KG1 (cell line): ENCODE results near the gene GALNT14.
"Not testable (repeated sequence)": the region's sequence is repeated elsewhere in the genome, so short reads cannot be mapped to it uniquely, and the experiment has no call there.

Experiments used
- DNase-seq: peaks from one replicate; lab custom pipeline; 2025; lab: John Stamatoyannopoulos, UW

Gene GALNT14

GRCh38 chr2:30938196-30938595, 200.0 kb downstream of the GALNT14 start:
- no peak for DNase-seq

- no peak for DNase-seq
Measured at GRCh38 chr2:30936977-30937376, 201.3 kb downstream of the GALNT14 start.

GRCh38 chr2:30935795-30936194, 202.4 kb downstream of the GALNT14 start:
- DNase-seq = no peak

- no peak for DNase-seq
Measured at GRCh38 chr2:30934066-30934465, 204.2 kb downstream of the GALNT14 start.

- DNase-seq = no peak
Measured at GRCh38 chr2:30933496-30933895, 204.7 kb downstream of the GALNT14 start.

GRCh38 chr2:30932870-30933269, 205.4 kb downstream of the GALNT14 start:
- DNase-seq = no peak

GRCh38 chr2:30931841-30932407, 206.3 kb downstream of the GALNT14 start:
- no peak for DNase-seq

- no peak for DNase-seq
Measured at GRCh38 chr2:30930716-30931115, 207.5 kb downstream of the GALNT14 start.

- DNase-seq = no peak
Measured at GRCh38 chr2:30927465-30928075, 210.7 kb downstream of the GALNT14 start.

- DNase-seq = no peak
Measured at GRCh38 chr2:30926606-30927005, 211.6 kb downstream of the GALNT14 start.

- DNase-seq = no peak
Measured at GRCh38 chr2:30923623-30924022, 214.6 kb downstream of the GALNT14 start.

- DNase-seq = no peak
Measured at GRCh38 chr2:30920511-30920910, 217.7 kb downstream of the GALNT14 start.

- no peak for DNase-seq
Measured at GRCh38 chr2:30915486-30915885, 222.8 kb downstream of the GALNT14 start.

GRCh38 chr2:30914456-30914855, 223.8 kb downstream of the GALNT14 start:
- no peak for DNase-seq

GRCh38 chr2:30912056-30912455, 226.2 kb downstream of the GALNT14 start:
- no peak for DNase-seq

- DNase-seq = no peak
Measured at GRCh38 chr2:30911327-30911726, 226.9 kb downstream of the GALNT14 start.

GRCh38 chr2:30910686-30911085, 227.6 kb downstream of the GALNT14 start:
- no peak for DNase-seq

GRCh38 chr2:30904437-30904836, 233.8 kb downstream of the GALNT14 start:
- not testable (repeated sequence) for DNase-seq

- DNase-seq = no peak
Measured at GRCh38 chr2:30903326-30903725, 234.9 kb downstream of the GALNT14 start.

- no peak for DNase-seq
Measured at GRCh38 chr2:30900381-30900780, 237.9 kb downstream of the GALNT14 start.

GRCh38 chr2:30899516-30900054, 238.7 kb downstream of the GALNT14 start:
- DNase-seq = no peak

- DNase-seq = no peak
Measured at GRCh38 chr2:30897539-30897938, 240.7 kb downstream of the GALNT14 start.

- DNase-seq = no peak
Measured at GRCh38 chr2:30894498-30895119, 243.6 kb downstream of the GALNT14 start.
